ENCODE measurements around the gene CCDC27. TPM values are rescaled to one million over a fixed set of nuclear protein-coding genes. Genes with fewer than 3 reads are reported as not detected.

The CCDC27 gene
- total and polyA plus RNA-seq, 5 donors from 2014 or later = not detected

DNA sequence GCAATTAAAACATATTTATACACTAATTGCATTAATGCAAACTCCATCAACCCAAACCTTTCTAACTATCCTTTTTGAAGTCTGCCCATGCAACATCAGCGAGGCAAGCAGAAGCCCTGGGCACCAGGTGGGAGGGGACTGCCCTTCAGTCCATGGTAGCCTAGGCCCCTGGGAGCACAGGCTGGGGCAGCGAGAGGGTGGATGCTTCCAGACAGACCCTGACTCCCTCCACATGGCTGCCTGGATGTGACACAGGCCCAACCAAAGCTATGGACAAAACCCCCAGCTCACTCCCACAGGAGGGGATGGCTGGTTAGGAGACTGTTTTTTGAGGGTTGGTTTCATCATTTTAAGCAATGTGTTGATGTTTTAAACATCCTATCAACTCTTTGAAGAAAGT lies 61.8 kb downstream of the CCDC27 start:
- Mint-ChIP-seq H3K4me1 (no peaks in the 10 kb centered on the region), H3K27me3 (no peaks in the 10 kb centered on the region), H3K9me3 (peaks cover 0 to 4% (median 0%) of the 10 kb centered on the region in 7 donors), H3K36me3 (peaks cover 17% of the 10 kb centered on the region), H3K27ac (no peak overlapping the region), H3K4me3 (no peak overlapping the region)
- peaks cover 17% of the 10 kb centered on the region for H3K36me3 ChIP-seq (ENCODE audit: control insufficient read depth, insufficient read depth, low read length)
- ATAC-seq (ENCODE audit: low read depth in 2 of 2) (no peak), DNase-seq (no peak)
- H3K27ac ChIP-seq (ENCODE audit: insufficient read depth, low read length, poor library complexity, severe bottlenecking) = no peak overlapping the region
- H3K4me3 ChIP-seq (ENCODE audit: low read depth, low read length) = no peak overlapping the region
- no peaks in the 10 kb centered on the region for H3K4me1 ChIP-seq (ENCODE audit: control insufficient read depth, insufficient read depth, low read length, poor library complexity, severe bottlenecking)
- no peaks in the 10 kb centered on the region for H3K9me3 ChIP-seq (ENCODE audit: control insufficient read depth in 2 of 2, low read length in 2 of 2)
- no peaks in the 10 kb centered on the region for H3K27me3 ChIP-seq (ENCODE audit: control insufficient read depth, insufficient read depth, low read length)

DNA sequence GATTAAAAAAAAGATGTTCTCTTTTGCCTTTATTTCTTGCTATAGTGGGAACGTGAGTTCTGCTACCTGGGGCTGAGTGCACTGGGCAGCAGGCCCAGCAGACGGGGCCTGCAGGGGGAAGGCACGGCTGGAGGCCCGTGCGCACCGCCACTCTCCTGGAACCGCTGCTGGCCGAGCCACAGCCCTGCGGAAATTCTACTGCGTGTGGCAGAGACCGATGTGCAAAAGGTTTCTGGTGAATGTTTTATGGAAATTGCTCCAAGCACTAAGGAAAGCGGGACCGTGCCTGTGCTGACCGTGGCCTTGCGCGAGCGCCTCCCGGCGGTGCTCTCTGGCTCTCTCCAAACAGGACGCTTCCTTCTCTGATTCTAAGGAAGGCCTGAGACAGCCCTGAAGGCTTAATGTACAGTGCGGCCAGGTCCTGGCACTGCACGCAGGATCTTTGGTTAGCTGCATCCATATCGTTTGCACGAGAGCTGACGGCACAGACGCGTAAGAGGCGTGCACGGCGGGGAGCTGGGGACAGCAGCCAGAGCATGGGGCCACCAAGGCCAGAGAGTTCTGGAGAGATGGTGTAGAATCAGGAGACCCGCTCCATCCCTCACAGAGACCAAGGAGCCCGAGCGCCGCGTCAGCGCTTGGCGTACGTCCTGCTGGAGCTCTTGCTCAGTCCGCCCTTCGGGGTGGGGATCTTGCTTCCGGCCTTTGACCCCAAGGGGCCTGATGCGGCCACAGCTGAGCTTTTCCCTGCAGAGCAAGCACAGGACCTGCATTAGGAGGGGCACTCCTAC lies 62.7 kb downstream of the CCDC27 start:
- Mint-ChIP-seq H3K4me3 (no peak overlapping the region), H3K27ac (no peak overlapping the region), H3K27me3 (no peaks in the 10 kb centered on the region), H3K9me3 (peaks cover 0 to 3% (median 0%) of the 10 kb centered on the region in 7 donors), H3K4me1 (no peaks in the 10 kb centered on the region), H3K36me3 (peaks cover 23% of the 10 kb centered on the region)
- Histone ChIP-seq H3K27ac (ENCODE audit: insufficient read depth, low read length, poor library complexity, severe bottlenecking) (no peak overlapping the region), H3K9me3 (ENCODE audit: control insufficient read depth in 2 of 2, low read length in 2 of 2) (no peaks in the 10 kb centered on the region), H3K4me1 (ENCODE audit: control insufficient read depth, insufficient read depth, low read length, poor library complexity, severe bottlenecking) (no peaks in the 10 kb centered on the region), H3K36me3 (ENCODE audit: control insufficient read depth, insufficient read depth, low read length) (peaks cover 20% of the 10 kb centered on the region), H3K4me3 (ENCODE audit: low read depth, low read length) (no peak overlapping the region), H3K27me3 (ENCODE audit: control insufficient read depth, insufficient read depth, low read length) (no peaks in the 10 kb centered on the region)
- ATAC-seq (ENCODE audit: low read depth in 2 of 2) (no peak), DNase-seq (no peak)

DNA sequence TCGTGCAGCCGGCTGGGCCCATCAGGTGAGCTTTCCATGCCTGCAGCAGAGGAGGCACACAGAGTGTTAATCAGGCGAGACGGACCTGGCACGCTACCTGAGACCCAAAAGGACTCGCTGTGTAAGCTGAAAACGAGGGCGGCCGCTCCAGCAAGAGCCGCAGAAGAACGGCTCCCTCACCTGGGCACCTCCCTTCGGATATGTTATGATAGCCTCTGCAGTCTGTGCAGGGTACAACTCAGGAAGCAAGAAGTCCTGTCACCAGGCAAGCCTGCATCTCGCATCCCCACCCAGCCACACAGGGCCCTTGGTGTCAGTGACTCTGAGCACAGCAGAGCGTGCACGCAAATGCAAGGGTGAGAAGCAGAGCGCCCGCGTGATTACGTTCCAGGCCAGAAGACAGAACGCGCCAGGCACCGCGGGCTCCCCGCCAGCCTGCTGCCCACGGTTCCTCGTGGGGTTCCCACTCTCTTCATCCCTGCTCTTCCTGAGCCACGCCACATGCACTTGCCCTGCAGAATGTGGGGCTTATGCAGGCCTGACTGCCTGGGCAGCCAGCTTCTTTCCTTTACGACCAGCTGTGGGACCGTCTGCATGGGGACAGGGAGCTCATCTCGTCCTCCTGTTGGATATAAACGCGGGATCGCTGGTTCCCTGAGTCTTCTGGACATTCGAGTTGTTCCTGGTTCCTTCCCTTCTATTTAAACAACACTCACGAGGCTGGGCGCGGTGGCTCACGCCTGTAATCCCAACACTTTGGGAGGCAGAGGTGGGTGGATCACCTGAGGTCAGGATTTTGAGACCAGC lies 64.3 kb downstream of the CCDC27 start:
- H3K27me3 Mint-ChIP-seq = no peaks in the 10 kb centered on the region
- H3K9me3 Mint-ChIP-seq = peaks cover 0 to 2% (median 0%) of the 10 kb centered on the region in 7 donors
- H3K4me1 Mint-ChIP-seq = no peaks in the 10 kb centered on the region
- H3K36me3 Mint-ChIP-seq = peaks cover 29% of the 10 kb centered on the region
- no peak overlapping the region for H3K4me3 ChIP-seq (ENCODE audit: low read depth, low read length)
- ATAC-seq (ENCODE audit: low read depth in 2 of 2) (no peak), DNase-seq (no peak)
- H3K9me3 ChIP-seq (ENCODE audit: control insufficient read depth in 2 of 2, low read length in 2 of 2) = no peaks in the 10 kb centered on the region
- no peaks in the 10 kb centered on the region for H3K27me3 ChIP-seq (ENCODE audit: control insufficient read depth, insufficient read depth, low read length)
- H3K27ac Mint-ChIP-seq = no peak overlapping the region
- H3K4me1 ChIP-seq (ENCODE audit: control insufficient read depth, insufficient read depth, low read length, poor library complexity, severe bottlenecking) = no peaks in the 10 kb centered on the region
- peaks cover 32% of the 10 kb centered on the region for H3K36me3 ChIP-seq (ENCODE audit: control insufficient read depth, insufficient read depth, low read length)
- H3K4me3 Mint-ChIP-seq = no peak overlapping the region
- H3K27ac ChIP-seq (ENCODE audit: insufficient read depth, low read length, poor library complexity, severe bottlenecking) = no peak overlapping the region

DNA sequence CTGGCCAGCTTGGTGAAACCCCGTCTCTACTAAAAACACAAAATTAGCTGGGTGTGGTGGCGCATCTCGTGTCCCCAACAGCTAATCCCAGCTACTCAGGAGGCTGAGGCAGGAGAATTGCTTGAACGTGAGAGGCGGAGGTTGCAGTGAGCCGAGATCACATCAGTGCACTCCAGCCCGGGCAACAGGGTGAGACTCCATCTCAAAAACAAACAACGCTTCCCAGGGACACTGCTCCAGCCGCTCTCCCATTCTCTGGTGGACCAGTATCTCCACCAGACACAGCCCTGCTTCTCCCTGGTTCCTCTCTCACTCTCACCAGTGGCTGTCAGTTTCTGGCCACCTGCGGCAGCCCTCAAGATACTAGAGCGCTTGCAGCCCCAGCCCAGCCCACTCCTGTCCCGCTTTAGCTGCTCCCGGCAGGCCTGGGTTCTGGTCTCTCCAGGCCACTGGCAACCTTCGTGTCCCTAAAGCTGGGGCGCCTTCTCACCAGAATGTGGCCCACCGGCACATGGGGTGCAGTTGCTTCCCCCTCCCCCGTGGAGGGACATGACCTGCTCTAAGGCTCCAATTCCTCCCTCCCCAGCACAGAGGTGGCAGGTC lies 65.0 kb downstream of the CCDC27 start:
- peaks cover 0 to 2% (median 0%) of the 10 kb centered on the region in 7 donors for H3K9me3 Mint-ChIP-seq
- DNase-seq (no peak), ATAC-seq (ENCODE audit: low read depth in 2 of 2) (no peak)
- no peaks in the 10 kb centered on the region for H3K9me3 ChIP-seq (ENCODE audit: control insufficient read depth in 2 of 2, low read length in 2 of 2)
- H3K4me1 Mint-ChIP-seq = no peaks in the 10 kb centered on the region
- H3K4me3 ChIP-seq (ENCODE audit: low read depth, low read length) = no peak overlapping the region
- H3K27me3 Mint-ChIP-seq = no peaks in the 10 kb centered on the region
- H3K4me1 ChIP-seq (ENCODE audit: control insufficient read depth, insufficient read depth, low read length, poor library complexity, severe bottlenecking) = no peaks in the 10 kb centered on the region
- no peak overlapping the region for H3K4me3 Mint-ChIP-seq
- no peak overlapping the region for H3K27ac ChIP-seq (ENCODE audit: insufficient read depth, low read length, poor library complexity, severe bottlenecking)
- H3K27me3 ChIP-seq (ENCODE audit: control insufficient read depth, insufficient read depth, low read length) = no peaks in the 10 kb centered on the region
- peaks cover 34% of the 10 kb centered on the region for H3K36me3 ChIP-seq (ENCODE audit: control insufficient read depth, insufficient read depth, low read length)
- H3K27ac Mint-ChIP-seq = no peak overlapping the region
- peaks cover 36% of the 10 kb centered on the region for H3K36me3 Mint-ChIP-seq

DNA sequence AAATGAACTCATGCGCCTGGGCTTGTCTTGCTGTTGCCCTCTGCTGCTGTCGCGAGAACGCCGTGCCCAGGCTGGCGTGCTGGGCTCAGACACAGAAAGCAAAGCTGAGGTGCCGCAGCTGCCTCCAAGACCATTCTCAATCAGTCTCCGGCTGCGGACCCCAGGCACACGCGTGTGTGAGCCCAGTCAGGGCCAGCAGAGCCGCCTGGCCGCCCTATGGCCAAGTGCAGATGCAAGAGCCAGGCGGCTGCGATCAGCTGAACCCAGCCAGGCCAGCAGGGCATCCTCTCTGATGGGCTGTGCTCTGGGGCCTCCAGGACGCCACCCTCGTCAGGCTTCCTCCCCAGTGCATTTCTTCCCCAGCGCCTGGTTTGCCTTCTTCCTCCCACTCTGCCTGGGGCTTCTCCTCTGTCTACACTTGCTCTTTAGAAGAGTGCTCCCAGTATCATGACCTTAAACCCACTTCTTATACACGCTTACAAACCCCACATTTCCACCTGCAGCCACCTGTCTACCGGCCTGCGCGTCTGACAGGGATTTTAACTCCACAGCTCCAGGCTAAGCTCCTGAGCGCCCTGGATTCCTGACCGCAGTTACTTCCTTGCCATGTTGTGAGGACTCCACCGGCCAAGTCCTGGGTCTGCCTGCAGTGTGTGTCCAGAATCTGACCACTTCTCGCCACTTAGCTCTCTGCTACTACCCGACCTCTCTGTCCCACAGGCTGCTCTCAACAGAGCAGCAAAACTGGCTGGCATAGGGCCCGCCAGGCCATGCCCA lies 65.8 kb downstream of the CCDC27 start:
- peaks cover 40% of the 10 kb centered on the region for H3K36me3 ChIP-seq (ENCODE audit: control insufficient read depth, insufficient read depth, low read length)
- no peaks in the 10 kb centered on the region for H3K9me3 ChIP-seq (ENCODE audit: control insufficient read depth in 2 of 2, low read length in 2 of 2)
- no peak overlapping the region for H3K4me3 ChIP-seq (ENCODE audit: low read depth, low read length)
- no peaks in the 10 kb centered on the region for H3K27me3 ChIP-seq (ENCODE audit: control insufficient read depth, insufficient read depth, low read length)
- H3K4me3 Mint-ChIP-seq = no peak overlapping the region
- H3K4me1 Mint-ChIP-seq = no peaks in the 10 kb centered on the region
- H3K4me1 ChIP-seq (ENCODE audit: control insufficient read depth, insufficient read depth, low read length, poor library complexity, severe bottlenecking) = no peaks in the 10 kb centered on the region
- DNase-seq = no peak
- H3K27ac ChIP-seq (ENCODE audit: insufficient read depth, low read length, poor library complexity, severe bottlenecking) = no peak overlapping the region
- peaks cover 0 to 2% (median 0%) of the 10 kb centered on the region in 7 donors for H3K9me3 Mint-ChIP-seq
- ATAC-seq (ENCODE audit: low read depth in 2 of 2) = no peak
- peaks cover 39% of the 10 kb centered on the region for H3K36me3 Mint-ChIP-seq
- H3K27me3 Mint-ChIP-seq = no peaks in the 10 kb centered on the region
- no peak overlapping the region for H3K27ac Mint-ChIP-seq

DNA sequence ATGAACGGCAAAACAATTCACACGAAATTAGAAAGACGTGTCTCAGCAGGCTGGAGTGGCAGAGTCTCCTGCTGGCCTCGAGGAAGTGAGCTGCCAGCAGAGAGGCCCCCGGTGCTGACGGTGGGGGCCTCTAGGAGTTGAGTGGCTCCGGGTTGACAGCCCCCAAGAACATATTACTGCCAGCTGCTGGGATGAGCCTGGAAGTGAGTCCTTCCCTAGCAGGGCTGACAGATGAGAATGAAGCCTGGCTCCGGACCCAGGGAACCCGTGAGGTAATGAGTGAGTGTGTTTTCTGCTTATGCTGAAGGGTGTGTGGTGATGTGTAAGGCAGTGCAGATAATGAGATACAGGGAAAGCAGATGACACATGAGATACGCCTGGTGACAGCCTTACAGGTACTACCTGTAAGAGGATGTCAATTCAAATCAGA lies 67.5 kb downstream of the CCDC27 start:
- H3K27ac ChIP-seq (ENCODE audit: insufficient read depth, low read length, poor library complexity, severe bottlenecking) = no peak overlapping the region
- Mint-ChIP-seq H3K27me3 (no peaks in the 10 kb centered on the region), H3K9me3 (peaks cover 0 to 2% (median 0%) of the 10 kb centered on the region in 7 donors), H3K27ac (peak overlapping the region in 1 of 3 donors; percentile 62), H3K36me3 (peaks cover 43% of the 10 kb centered on the region), H3K4me1 (no peaks in the 10 kb centered on the region), H3K4me3 (no peak overlapping the region)
- no peaks in the 10 kb centered on the region for H3K27me3 ChIP-seq (ENCODE audit: control insufficient read depth, insufficient read depth, low read length)
- no peaks in the 10 kb centered on the region for H3K9me3 ChIP-seq (ENCODE audit: control insufficient read depth in 2 of 2, low read length in 2 of 2)
- ATAC-seq (ENCODE audit: low read depth in 2 of 2) (no peak), DNase-seq (no peak)
- no peaks in the 10 kb centered on the region for H3K4me1 ChIP-seq (ENCODE audit: control insufficient read depth, insufficient read depth, low read length, poor library complexity, severe bottlenecking)
- no peak overlapping the region for H3K4me3 ChIP-seq (ENCODE audit: low read depth, low read length)
- peaks cover 38% of the 10 kb centered on the region for H3K36me3 ChIP-seq (ENCODE audit: control insufficient read depth, insufficient read depth, low read length)

- Mint-ChIP-seq H3K27ac (peak overlapping the region in 2 of 3 donors; percentile 52 to 62), H3K27me3 (no peaks in the 10 kb centered on the region), H3K4me3 (no peak overlapping the region), H3K36me3 (peaks cover 39% of the 10 kb centered on the region), H3K4me1 (no peaks in the 10 kb centered on the region), H3K9me3 (peaks cover 0 to 2% (median 0%) of the 10 kb centered on the region in 7 donors)
- no peak for DNase-seq
- no peaks in the 10 kb centered on the region for H3K4me1 ChIP-seq (ENCODE audit: control insufficient read depth, insufficient read depth, low read length, poor library complexity, severe bottlenecking)
- H3K36me3 ChIP-seq (ENCODE audit: control insufficient read depth, insufficient read depth, low read length) = peaks cover 35% of the 10 kb centered on the region
- no peaks in the 10 kb centered on the region for H3K27me3 ChIP-seq (ENCODE audit: control insufficient read depth, insufficient read depth, low read length)
- H3K27ac ChIP-seq (ENCODE audit: insufficient read depth, low read length, poor library complexity, severe bottlenecking) = no peak overlapping the region
- no peak for ATAC-seq (ENCODE audit: low read depth in 2 of 2)
- H3K9me3 ChIP-seq (ENCODE audit: control insufficient read depth in 2 of 2, low read length in 2 of 2) = no peaks in the 10 kb centered on the region
- H3K4me3 ChIP-seq (ENCODE audit: low read depth, low read length) = no peak overlapping the region
Measured at GRCh38 chr1:3820316-3820715, 68.1 kb downstream of the CCDC27 start.

All from CD4-positive, CD25-positive, alpha-beta regulatory T cell (primary cell).